Measurements from ENCODE around the gene ANKS1B.
"Not testable (repeated sequence)": the region's sequence is repeated elsewhere in the genome, so short reads cannot be mapped to it uniquely, and the experiment has no call there.

The ANKS1B gene

GRCh38 chr12:99984271-99985128, at the start of gene ANKS1B:
ANKS1B (minus strand) TSS chr12:99984936; CDS start chr12:99984237, 699 bp downstream.
- DNase-seq (ENCODE audit: low read depth in 2 of 2), result no peak

GRCh38 chr12:100031836-100032235, 47.1 kb upstream of the ANKS1B start:
- DNase-seq (ENCODE audit: low read depth in 2 of 2), result peak; percentile 76 to 79

GRCh38 chr12:100027671-100028070, 42.9 kb upstream of the ANKS1B start:
- no peak for DNase-seq (ENCODE audit: low read depth in 2 of 2)

- no peak for DNase-seq (ENCODE audit: low read depth in 2 of 2)
Measured at GRCh38 chr12:100026241-100026640, 41.5 kb upstream of the ANKS1B start.

GRCh38 chr12:100024974-100025555, 40.3 kb upstream of the ANKS1B start:
- DNase-seq (ENCODE audit: low read depth in 2 of 2), result no peak

GRCh38 chr12:100020370-100020769, 35.6 kb upstream of the ANKS1B start:
- DNase-seq (ENCODE audit: low read depth in 2 of 2), result no peak

GRCh38 chr12:100017056-100017455, 32.3 kb upstream of the ANKS1B start:
- no peak for DNase-seq (ENCODE audit: low read depth in 2 of 2)

- not testable (repeated sequence) for DNase-seq (ENCODE audit: low read depth in 2 of 2)
Measured at GRCh38 chr12:100016304-100016703, 31.6 kb upstream of the ANKS1B start.

- not testable (repeated sequence) for DNase-seq (ENCODE audit: low read depth in 2 of 2)
Measured at GRCh38 chr12:100005846-100006245, 21.1 kb upstream of the ANKS1B start.

GRCh38 chr12:99997806-99998205, 13.1 kb upstream of the ANKS1B start:
- no peak for DNase-seq (ENCODE audit: low read depth in 2 of 2)

GRCh38 chr12:99996095-99996494, 11.4 kb upstream of the ANKS1B start:
- no peak for DNase-seq (ENCODE audit: low read depth in 2 of 2)

GRCh38 chr12:99985631-99986030, 895 bp upstream of the ANKS1B start:
- no peak for DNase-seq (ENCODE audit: low read depth in 2 of 2)

GRCh38 chr12:99985129-99985570, 414 bp upstream of the ANKS1B start:
- no peak for DNase-seq (ENCODE audit: low read depth in 2 of 2)

- DNase-seq (ENCODE audit: low read depth in 2 of 2), result no peak
Measured at GRCh38 chr12:99983456-99984258, 1.1 kb downstream of the ANKS1B start.

GRCh38 chr12:99981639-99982190, 3.0 kb downstream of the ANKS1B start:
- no peak for DNase-seq (ENCODE audit: low read depth in 2 of 2)

- DNase-seq (ENCODE audit: low read depth in 2 of 2), result no peak
Measured at GRCh38 chr12:99979471-99979870, 5.3 kb downstream of the ANKS1B start.

GRCh38 chr12:99978152-99978551, 6.6 kb downstream of the ANKS1B start:
- DNase-seq (ENCODE audit: low read depth in 2 of 2), result no peak

- no peak for DNase-seq (ENCODE audit: low read depth in 2 of 2)
Measured at GRCh38 chr12:99977550-99977949, 7.2 kb downstream of the ANKS1B start.

- no peak for DNase-seq (ENCODE audit: low read depth in 2 of 2)
Measured at GRCh38 chr12:99976762-99977161, 8.0 kb downstream of the ANKS1B start.

- DNase-seq (ENCODE audit: low read depth in 2 of 2), result no peak
Measured at GRCh38 chr12:99975321-99975720, 9.4 kb downstream of the ANKS1B start.

- no peak for DNase-seq (ENCODE audit: low read depth in 2 of 2)
Measured at GRCh38 chr12:99974146-99974545, 10.6 kb downstream of the ANKS1B start.

- DNase-seq (ENCODE audit: low read depth in 2 of 2), result no peak
Measured at GRCh38 chr12:99966429-99966828, 18.3 kb downstream of the ANKS1B start.
